GM18909 (cell line): ENCODE results near the gene PSMC3IP.
"Not testable (repeated sequence)": the region's sequence is repeated elsewhere in the genome, so short reads cannot be mapped to it uniquely, and the experiment has no call there.

Experiments used
- ATAC-seq: cut with Tn5 transposase; IDR thresholded peaks from one replicate; pipeline ENCODE4 v1.9.1; 2021; ENCODE audit warnings: mild to moderate bottlenecking; ENCODE audit not compliant: unreplicated experiment, poor library complexity

Gene PSMC3IP

GRCh38 chr17:42543190-42544079 lies 34.1 kb downstream of the PSMC3IP start:
- ATAC-seq: no peak

GRCh38 chr17:42541041-42541833 lies 36.3 kb downstream of the PSMC3IP start:
- no peak for ATAC-seq

GRCh38 chr17:42540558-42540957 lies 37.0 kb downstream of the PSMC3IP start:
- ATAC-seq: not testable (repeated sequence)

DNA sequence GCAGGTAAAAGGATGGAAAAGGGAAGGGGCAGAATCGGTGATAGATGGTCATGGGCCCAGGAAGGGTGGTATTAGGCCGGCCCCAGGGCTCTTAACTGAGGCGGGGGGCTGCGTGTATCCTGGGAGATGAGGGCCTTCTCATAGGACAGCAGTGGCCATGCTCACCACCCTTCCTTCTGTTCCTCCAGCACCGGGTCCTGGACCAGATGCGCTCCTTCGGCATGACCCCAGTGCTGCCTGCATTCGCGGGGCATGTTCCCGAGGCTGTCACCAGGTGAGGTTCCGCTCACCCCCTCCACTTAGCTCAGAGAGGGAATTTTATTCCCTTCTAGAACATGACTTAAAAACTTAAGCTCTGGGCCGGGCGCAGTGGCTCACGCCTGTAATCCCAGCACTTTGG lies 39.0 kb downstream of the PSMC3IP start:
- ATAC-seq: no peak

DNA sequence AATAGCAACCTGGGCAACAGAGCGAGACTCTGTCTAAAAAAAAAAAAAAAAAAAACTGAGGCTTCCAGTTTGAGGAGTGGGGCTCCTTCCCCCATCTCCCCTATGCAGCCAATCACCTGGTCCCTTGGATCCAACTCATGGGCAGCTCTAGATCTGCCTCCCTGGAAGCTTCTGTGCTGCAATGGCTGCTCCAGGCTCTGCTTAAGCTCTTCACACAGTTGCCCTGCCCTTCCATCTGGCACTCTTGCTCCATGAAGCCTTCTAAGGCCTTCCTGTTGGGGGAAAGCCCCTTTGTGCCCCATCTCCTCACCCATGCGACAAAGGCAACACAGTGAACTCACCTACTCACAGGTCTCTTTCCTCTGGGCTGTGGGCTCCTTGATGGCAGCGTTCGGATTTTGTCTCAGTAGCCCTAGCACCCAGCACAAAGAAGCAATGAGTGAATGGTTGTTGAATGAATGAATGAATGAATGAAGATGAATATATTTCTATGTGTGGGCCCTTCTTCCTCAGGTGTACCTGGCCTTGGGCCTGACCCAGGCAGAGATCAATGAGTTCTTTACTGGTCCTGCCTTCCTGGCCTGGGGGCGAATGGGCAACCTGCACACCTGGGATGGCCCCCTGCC lies 39.6 kb downstream of the PSMC3IP start:
- ATAC-seq: no peak

DNA sequence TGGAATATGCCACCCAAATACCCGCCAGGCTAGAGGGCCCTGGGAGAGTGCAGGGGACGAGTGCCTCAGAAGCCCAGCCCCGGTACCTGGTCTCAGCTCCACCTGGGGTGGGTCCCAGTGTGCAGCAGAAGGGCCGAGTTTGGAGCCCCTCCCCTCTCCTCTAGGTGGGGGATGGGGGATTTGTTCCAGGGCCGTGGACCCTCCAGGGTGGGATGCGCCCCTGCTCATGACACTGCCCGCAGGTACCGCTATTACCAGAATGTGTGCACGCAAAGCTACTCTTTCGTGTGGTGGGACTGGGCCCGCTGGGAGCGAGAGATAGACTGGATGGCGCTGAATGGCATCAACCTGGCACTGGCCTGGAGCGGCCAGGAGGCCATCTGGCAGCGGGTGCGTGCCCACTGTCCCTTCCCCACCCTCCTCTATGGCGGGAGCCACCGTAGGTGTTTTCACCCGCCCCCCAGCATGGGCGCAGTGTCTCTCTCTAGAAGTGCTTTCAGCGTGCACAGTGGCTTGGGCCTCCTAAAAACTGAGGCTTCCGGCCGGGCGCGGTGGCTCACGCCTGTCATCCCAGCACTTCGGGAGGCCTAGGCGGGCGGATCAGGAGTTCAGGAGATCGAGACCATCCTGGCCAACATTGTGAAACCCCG lies 40.2 kb downstream of the PSMC3IP start:
- ATAC-seq: no peak

DNA sequence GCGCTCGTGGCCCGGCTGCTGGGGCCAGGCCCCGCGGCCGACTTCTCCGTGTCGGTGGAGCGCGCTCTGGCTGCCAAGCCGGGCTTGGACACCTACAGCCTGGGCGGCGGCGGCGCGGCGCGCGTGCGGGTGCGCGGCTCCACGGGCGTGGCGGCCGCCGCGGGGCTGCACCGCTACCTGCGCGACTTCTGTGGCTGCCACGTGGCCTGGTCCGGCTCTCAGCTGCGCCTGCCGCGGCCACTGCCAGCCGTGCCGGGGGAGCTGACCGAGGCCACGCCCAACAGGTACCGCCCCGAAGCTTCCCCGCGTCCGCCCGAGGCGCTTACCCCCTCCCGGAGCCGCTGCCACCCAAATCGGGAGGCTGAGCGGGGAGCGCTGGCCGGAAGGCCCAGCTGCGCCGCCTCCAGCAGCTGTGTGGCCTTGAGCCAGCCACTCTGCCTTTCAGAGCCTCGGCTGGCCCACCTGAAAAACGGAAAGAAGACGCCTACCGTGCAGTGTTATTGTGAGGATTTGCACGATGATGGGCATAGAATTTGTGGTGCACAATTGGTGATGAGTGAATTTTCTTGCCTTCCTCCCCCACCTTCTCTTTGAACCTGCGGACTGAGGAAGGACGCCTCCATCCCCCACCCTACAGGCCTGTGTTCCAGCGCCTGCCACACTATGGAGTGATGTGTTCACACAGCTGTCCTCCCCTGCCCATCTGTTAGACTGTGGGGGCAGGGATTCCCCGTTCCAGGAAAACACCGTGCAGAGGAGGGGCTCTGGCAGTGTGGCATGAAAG lies 41.0 kb downstream of the PSMC3IP start:
- peak; percentile 65 for ATAC-seq

GRCh38 chr17:42536048-42536371 lies 41.5 kb downstream of the PSMC3IP start, which contains the start of gene NAGLU:
TSS of gene NAGLU (plus strand) at chr17:42536241. CDS start at chr17:42536273, 32 bp downstream.
- ATAC-seq: peak; percentile 87

DNA sequence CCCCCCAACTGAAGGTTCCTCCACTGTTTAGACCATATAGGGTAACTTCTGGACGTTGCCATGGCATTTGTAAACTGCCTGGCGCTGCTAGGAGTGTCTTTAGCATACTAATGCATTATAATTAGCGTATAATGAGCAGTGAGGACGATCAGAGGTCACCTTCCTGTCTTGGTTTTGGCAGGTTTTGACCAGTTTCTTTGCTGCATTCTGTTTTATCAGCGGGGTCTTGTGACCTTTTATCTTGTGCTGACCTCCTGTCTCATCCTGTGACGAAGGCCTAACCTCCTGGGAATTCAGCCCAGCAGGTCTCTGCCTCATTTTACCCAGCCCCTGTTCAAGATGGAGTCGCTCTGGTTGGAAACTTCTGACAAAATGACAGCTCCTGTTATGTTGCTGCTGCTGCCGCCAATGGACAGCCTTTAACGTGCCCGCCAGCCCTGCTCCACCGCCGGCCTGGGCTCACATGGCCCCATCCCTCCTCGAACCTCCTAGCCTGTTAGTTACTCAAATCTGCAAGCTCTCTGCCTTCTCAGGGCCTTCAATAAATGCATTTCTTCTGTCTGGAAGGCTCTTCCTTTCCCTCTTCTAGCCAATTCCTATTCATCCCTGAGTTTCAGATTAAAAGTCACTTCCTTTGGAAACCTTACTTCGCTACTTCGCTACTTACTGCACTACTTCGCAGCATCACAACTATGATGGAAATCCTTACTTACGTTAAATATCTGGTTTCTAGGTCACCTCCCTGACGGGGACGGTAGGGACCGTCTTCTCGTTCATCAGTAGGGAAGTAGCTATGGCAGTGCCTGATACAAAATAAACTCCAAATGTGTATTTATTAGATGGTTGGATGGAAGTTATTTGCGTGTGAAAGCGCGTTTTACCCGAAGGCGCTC lies 42.1 kb downstream of the PSMC3IP start:
- ATAC-seq: no peak

GRCh38 chr17:42531455-42532354 lies 45.8 kb downstream of the PSMC3IP start:
- ATAC-seq: no peak

- ATAC-seq: no peak
These were observed 46.5 kb downstream of the PSMC3IP start for GRCh38 chr17:42530952-42531454.

- no peak for ATAC-seq
These were observed 48.5 kb downstream of the PSMC3IP start for GRCh38 chr17:42529061-42529460.

GRCh38 chr17:42527932-42528331 lies 49.6 kb downstream of the PSMC3IP start:
- no peak for ATAC-seq

GRCh38 chr17:42526031-42526444 lies 51.5 kb downstream of the PSMC3IP start:
- no peak for ATAC-seq

DNA sequence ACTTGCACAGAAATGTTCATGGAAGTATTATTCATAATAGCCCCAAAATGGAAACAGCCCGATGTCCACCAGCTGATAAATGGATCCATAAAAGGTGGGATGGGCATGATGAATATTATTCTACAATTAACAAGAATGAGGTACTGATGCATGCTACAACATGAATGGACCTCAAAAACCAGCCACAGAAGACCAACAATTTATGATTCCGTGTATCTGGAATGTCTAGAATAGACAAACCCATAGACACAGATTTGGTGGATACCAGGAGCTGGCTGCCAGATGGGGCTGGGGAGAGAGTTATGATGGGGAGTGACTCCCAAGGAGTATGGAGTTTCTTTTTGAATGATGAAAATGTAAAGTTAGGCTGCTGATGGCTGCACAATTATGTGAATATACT lies 52.3 kb downstream of the PSMC3IP start:
- ATAC-seq: no peak

GRCh38 chr17:42522798-42523278 lies 54.7 kb downstream of the PSMC3IP start:
- ATAC-seq: no peak
